Fibroblast of the aortic adventitia (primary cell): ENCODE data around the gene RNF19B. TPM values are rescaled to one million over a fixed set of nuclear protein-coding genes. Genes with fewer than 3 reads are reported as not detected.
"Not testable (repeated sequence)": the region's sequence is repeated elsewhere in the genome, so short reads cannot be mapped to it uniquely, and the experiment has no call there.

ENCODE experiments used
- DNase-seq: peaks from one replicate; pipeline ENCODE4 v3.0.0-alpha.2; 2010; ENCODE audit warnings: low read depth
- H3K4me3 ChIP-seq: 2 replicates; pipeline ENCODE4 v1.5.1; 2011; ENCODE audit warnings: low read depth, mild to moderate bottlenecking, control low read depth, low read length, moderate library complexity
- CTCF ChIP-seq: IDR thresholded peaks from 2 replicates; pipeline ENCODE4 v1.5.1; 2011; ENCODE audit warnings: mild to moderate bottlenecking, low read length, control low read depth, inconsistent platforms; ENCODE audit not compliant: insufficient read depth
- total RNA-seq: library from RNA; depleted of rRNA; stranded (reverse); fragments of >200 nt; gene quantifications from 2 replicates; pipeline ENCODE4 v1.2.3, GENCODE V29; 2012; ENCODE audit warnings: low replicate concordance

RNF19B gene
- total RNA-seq, 1 donor: 8.5 TPM

- no peak overlapping the region for H3K4me3 ChIP-seq
- DNase-seq: no peak
- no peak for TF ChIP-seq CTCF
These were observed 47.1 kb downstream of the RNF19B start for GRCh38 chr1:32917521-32917920.

- TF ChIP-seq CTCF: no peak
- H3K4me3 ChIP-seq: no peak overlapping the region
- DNase-seq: no peak
These were observed 48.6 kb downstream of the RNF19B start for GRCh38 chr1:32915766-32916706.

GRCh38 chr1:32910319-32910718, 54.3 kb downstream of the RNF19B start:
- no peak for DNase-seq
- no peak for TF ChIP-seq CTCF
- no peak overlapping the region for H3K4me3 ChIP-seq

GRCh38 chr1:32907435-32907834, 57.2 kb downstream of the RNF19B start:
- TF ChIP-seq CTCF: no peak
- DNase-seq: peak; percentile 44
- no peak overlapping the region for H3K4me3 ChIP-seq

GRCh38 chr1:32906654-32907053, 58.0 kb downstream of the RNF19B start:
- no peak for DNase-seq
- no peak for TF ChIP-seq CTCF
- H3K4me3 ChIP-seq: no peak overlapping the region

- not testable (repeated sequence) for H3K4me3 ChIP-seq, DNase-seq
These were observed 59.0 kb downstream of the RNF19B start for GRCh38 chr1:32905588-32905987.

GRCh38 chr1:32904797-32905196, 59.8 kb downstream of the RNF19B start:
- TF ChIP-seq CTCF: no peak
- no peak for DNase-seq
- H3K4me3 ChIP-seq: no peak overlapping the region
